ENCODE measurements around the gene CASP8AP2.
"Not testable (repeated sequence)": the region's sequence is repeated elsewhere in the genome, so short reads cannot be mapped to it uniquely, and the experiment has no call there.

CASP8AP2 gene

DNA sequence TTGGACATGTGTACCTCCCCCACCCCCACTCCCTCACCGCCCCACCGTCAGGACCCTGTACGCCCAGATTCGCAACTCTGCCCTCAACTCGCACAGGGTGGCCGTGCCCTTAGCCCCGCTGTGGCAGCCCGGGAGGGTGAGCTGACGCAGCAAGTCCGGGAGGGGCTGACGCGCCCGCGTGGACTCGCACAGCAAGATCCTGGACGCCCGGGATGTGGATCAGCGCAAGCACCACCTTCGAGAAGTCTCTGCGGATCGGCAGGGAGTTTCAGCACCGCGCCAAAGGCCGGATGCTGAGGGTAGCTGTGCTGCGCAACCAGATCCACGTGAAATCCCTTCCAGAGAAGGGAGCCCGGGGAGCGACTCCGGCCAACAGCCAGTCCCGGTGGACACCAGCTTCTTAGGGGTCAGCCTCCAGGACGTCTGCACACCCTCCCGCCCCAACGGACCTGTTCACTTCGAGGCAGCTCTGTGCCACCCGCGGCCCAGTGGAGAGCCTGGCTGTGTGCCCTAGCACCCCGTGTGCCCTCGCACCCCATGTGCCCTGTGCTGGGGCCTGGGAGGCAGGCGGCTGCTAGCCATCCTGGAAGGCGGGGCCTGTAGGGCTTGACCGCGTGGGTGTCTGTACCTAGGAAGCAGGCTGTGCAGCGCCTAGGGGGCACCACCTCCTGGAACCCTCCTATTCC lies 57.9 kb downstream of the CASP8AP2 start:
- DNase-seq (ENCODE audit: low read depth in 3 of 3) = no peak

DNA sequence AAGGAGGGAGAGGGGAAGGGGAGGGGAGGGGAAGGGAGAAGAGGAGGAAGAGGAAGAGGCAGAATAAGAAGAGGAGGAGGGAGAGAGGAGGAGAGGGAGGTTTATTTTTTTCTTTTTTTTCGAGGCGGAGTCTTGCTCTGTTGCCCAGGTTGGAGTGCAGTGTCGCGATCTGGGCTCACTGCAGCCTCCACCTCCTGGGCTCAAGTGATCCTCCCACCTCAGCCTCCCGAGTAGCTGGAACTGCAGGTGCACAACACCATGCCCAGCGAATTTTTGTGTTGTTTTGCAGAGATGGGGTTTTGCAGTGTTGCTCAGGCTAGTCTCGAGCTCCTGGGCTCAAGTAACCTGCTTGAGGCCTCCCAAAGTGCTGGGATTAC lies 58.4 kb downstream of the CASP8AP2 start:
- no peak for DNase-seq (ENCODE audit: low read depth in 3 of 3)

DNA sequence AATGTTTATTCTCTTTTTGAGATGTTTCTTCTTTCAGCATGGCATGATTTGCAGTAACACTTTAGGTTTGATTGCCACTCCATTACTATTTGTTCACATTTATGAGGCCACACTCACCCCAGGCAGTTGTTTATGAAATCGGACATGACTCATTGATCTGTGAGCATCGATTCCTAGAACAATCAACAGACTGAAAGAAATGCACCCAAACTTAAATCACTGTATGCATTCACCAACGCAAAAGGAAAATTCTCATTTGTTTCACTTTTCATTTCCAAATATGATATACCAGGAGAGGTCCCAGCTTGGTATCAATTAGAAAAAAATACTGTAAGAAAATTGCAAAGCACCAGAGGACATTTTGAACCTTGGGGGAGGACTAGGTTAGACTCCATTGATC lies 59.2 kb downstream of the CASP8AP2 start:
- DNase-seq (ENCODE audit: low read depth in 3 of 3) = no peak

DNA sequence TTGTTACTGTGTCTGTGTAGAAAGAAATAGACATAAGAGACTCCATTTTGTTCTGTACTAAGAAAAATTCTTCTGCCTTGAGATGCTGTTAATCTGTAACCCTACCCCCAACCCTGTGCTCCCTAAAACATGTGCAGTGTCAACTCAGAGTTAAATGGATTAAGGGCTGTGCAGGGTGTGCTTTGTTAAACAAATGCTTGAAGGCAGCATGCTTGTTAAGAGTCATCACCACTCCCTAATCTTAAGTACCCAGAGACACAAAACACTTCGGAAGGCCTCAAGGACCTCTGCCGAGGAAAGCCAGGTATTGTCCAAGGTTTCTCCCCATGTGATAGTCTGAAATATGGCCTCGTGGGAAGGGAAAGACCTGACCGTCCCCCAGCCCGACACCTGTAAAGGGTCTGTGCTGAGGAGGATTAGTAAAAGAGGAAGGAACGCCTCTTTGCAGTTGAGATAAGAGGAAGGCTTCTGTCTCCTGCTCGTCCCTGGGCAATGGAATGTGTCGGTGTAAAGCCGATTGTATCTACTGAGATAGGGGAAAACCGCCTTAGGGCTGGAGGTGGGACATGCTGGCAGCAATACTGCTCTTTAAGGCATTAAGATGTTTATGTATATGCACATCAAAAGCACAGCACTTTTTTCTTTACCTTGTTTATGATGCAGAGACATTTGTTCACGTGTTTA lies 61.3 kb downstream of the CASP8AP2 start:
- DNase-seq (ENCODE audit: low read depth in 3 of 3) = not testable (repeated sequence)

DNA sequence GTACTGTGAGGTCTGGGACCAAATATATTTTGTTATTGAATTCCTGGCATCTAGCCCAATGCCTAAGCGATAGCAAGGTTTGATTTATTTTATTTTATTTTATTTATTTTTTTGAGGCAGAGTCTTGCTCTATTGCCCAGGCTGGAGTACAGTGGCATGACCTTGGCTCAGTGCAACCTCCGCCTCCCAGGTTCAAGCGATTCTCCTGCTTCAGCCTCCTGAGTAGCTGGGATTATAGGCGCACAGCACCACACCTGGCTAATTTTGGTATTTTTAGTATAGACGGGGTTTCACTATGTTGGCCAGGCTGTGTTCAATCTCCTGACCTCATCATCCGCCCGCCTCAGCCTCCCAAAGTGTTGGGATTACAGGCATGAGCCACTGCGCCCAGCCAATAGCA lies 62.9 kb downstream of the CASP8AP2 start:
- DNase-seq (ENCODE audit: low read depth in 3 of 3) = not testable (repeated sequence)

DNA sequence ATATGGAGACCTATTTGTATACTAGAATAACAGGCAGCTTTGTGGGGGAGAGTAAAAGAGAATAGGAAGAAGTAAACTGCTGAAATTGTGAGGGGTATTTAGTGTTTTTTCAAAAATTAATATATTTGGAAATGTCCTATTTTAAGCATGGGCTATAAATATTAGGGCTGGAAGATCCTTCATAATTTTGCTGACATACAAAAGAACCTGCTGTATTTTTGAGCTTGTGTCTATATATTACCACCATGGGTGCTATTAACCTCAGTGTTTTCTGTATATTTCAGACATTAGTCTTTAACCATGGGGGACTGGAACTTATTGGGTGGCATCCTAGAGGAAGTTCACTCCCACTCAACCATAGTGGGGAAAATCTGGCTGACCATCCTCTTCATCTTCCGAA lies 64.5 kb downstream of the CASP8AP2 start, which contains the start of gene GJA10:
Gene GJA10 (plus strand): TSS at position 301 of the 400 bp plus-strand sequence. CDS start 0 bp downstream, at position 301.
- DNase-seq (ENCODE audit: low read depth in 3 of 3) = no peak

DNA sequence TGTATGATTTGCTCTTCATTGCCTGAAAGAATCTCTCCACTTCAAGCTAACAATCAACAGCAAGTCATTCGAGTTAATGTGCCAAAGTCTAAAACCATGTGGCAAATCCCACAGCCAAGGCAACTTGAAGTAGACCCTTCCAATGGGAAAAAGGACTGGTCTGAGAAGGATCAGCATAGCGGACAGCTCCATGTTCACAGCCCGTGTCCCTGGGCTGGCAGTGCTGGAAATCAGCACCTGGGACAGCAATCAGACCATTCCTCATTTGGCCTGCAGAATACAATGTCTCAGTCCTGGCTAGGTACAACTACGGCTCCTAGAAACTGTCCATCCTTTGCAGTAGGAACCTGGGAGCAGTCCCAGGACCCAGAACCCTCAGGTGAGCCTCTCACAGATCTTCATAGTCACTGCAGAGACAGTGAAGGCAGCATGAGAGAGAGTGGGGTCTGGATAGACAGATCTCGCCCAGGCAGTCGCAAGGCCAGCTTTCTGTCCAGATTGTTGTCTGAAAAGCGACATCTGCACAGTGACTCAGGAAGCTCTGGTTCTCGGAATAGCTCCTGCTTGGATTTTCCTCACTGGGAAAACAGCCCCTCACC lies 65.7 kb downstream of the CASP8AP2 start:
- no peak for DNase-seq (ENCODE audit: low read depth in 3 of 3)

DNA sequence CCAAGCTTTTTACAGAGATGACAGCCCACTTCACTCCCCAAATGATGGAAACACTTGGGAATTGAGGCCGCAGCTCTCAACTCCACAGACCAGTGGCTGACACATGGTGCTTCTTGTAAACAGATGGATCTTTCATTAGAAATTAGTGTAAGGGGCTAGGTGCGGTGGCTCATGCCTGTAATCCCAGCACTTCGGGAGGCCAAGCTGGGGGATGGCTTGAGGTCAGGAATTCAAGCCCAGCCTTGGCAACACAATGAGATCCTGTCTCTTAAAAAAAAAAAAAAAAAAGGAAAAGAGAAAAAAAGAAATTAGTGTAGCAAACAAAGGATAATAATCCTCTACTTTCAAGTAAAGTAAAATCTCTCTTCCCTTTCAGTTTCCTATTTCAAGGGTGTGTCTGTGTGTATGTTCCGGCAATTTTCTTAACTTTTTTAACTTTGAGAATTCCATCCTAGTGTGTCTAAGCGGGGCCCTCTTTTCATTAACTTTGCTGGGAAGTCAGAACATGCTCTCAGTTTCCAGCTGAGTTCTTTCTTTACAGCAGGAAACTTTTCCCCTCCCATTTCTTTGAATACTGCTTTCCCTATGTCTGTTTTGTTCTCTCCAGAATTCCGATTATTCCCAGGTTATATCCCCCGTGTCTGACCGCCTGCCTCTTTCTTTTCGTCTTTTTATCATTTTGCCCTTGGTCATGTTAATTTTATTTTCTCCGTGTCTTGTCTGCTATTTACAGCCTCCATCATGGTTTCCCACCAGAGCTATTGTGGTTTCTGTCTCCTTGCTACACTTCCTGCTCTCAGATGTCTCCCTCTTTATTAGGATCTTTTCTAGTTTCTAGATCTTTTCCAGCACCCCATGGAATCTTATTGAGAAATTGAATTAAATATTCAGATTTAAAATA lies 80.6 kb downstream of the CASP8AP2 start:
- not testable (repeated sequence) for DNase-seq (ENCODE audit: low read depth in 3 of 3)

DNA sequence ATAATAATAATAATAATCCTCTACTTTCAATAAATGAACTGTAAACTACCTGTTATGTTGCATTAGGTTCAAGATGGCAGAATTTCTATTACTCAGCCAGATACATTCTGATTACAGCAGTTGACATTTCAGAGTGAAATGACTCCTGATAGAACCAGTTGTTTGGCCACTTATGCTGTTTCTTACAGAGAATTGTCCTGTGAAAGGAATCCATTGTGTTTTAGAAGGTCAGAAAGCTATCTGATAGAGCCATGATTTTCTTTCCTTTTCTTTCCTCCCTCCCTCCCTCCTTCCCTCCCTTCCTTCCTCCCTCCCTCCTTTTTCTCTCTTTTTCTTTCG lies 81.2 kb downstream of the CASP8AP2 start:
- no peak for DNase-seq (ENCODE audit: low read depth in 3 of 3)

DNA sequence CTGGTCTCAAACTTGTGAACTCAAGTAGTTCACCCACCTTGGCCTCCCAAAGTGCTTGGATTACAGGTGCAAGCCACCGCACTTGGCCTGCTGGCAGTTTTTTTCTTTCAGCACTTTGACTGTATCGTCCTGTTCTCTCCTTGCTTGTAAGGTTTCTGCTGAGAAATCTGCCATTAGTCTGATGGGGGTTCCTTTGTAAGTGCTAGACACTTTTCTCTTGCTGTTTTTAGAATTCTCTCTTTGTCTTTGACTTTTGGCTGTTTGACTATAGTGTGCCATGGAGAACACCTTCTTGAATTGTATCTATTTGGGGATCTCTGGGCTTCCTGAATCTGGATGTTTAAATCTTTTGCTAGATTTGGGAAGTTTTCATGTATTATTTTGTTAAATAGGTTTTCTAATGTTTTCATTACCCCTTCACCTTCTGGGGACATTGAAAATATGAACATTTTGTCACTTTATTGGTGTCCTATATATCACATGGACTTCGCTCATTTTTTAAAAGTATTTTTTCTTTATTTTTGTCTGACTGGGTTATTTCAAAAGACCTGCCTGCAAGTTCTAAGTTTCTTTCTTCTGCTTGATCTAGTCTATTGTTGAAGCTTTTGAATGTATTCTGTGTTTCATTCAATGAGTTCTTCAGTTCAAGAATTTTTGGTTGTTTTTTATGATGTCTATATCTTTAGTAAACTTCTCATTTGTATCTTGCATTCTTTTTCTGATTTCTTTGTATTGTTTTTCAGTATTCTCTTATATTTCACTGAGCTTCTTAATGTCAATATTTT lies 86.6 kb downstream of the CASP8AP2 start:
- no peak for DNase-seq (ENCODE audit: low read depth in 3 of 3)

DNA sequence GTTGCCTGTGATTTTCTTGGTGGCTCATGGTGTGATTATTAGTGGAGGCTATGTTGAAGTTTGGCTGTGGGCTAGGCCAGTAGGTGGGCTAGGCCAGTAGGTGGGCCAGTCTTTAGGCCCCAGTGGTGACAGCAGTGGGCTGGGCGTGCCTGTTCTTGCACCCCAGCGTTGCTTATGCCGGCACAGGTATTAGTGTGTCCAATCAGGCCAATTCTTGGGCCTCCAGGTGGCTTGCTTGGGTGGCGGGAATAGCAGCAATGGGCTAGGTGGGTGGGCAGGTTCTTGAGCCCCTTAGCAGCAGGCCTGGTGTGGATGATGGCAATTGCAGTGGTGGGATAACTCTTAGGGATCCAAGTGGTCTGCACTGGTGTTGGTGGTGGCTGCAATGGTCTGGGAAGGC lies 87.5 kb downstream of the CASP8AP2 start:
- DNase-seq (ENCODE audit: low read depth in 3 of 3) = no peak

DNA sequence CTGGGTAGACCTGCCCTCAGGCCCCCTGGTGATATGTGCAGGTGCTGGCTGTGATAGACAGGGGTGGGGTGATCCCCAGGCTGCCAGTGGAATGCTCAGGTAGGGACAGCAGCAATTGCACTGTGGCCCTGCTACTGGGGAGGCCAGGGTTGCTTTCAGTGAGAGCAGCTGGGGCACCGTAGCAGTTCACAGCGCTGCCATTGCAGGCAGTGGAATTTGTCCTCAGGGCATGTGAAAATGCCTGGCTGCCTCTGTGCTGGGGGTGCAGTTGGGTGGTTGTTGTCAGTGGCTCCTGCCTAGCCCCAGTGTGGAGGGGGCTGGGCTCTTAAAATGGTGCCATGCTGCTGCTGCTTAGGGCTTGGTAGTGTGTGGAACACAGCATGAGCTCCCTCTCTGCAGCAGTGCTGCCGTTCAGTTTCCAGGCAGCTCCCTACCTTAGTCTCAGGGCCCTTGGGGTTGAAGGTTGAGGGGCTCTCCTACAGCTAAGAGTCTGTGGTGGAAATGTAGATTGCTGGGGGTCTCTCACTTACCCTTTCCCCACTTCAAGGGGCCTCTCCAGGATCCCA lies 88.2 kb downstream of the CASP8AP2 start:
- DNase-seq (ENCODE audit: low read depth in 3 of 3) = no peak

Measured in stimulated activated CD4-positive, alpha-beta T cell treated with anti-CD3 and anti-CD28 coated beads, TNF-alpha, amount 100 ng/mL, for 4 hours (primary cell).